ENCODE data around the gene POLR2E. TPM values are rescaled to one million over a fixed set of nuclear protein-coding genes. Genes with fewer than 3 reads are reported as not detected.

Gene POLR2E
- total and polyA plus RNA-seq, 9 of the 15 experiments (the other 6 are each of a cell fraction or from before 2014, with no cell fraction given): 3.4 to 413 (median 244) TPM

- TF ChIP-seq RBM22 (IDR thresholded peaks at IDR 0.05; ENCODE audit: low read depth, low read length, poor library complexity, severe bottlenecking) (peak; percentile 40), ZC3H11A (IDR thresholded peaks at IDR 0.05; ENCODE audit: low read depth, low read length) (no peak), ZNF134 (CRISPR knock-in tag; conservative IDR thresholded peaks at IDR 0.05) (no peak), BRF1 (IDR thresholded peaks at IDR 0.05; ENCODE audit: borderline replicate concordance, extremely low read depth, insufficient read length) (no peak), CBX2 (IDR thresholded peaks at IDR 0.05; ENCODE audit: insufficient read depth, low read length, poor library complexity, severe bottlenecking) (no peak), KDM1A (IDR thresholded peaks at IDR 0.05) (no peak), ELF2 (CRISPR knock-in tag; IDR thresholded peaks at IDR 0.05) (0 out of 2 replicates have a peak, but pooled peaks have one; percentile 44), RBM39 (optimal IDR thresholded peaks at IDR 0.05; ENCODE audit: low read depth, low read length) (no peak), MAZ (CRISPR knock-in tag; conservative IDR thresholded peaks at IDR 0.05 in 1 of 2, IDR thresholded peaks at IDR 0.05 in 1 of 2) (peak in 1 of 2 experiments; percentile 17; a peak in 1 of 4 replicates), E2F4 (CRISPR knock-in tag; IDR thresholded peaks at IDR 0.05; ENCODE audit: low read depth) (no peak), HMGN3 (IDR thresholded peaks at IDR 0.05; ENCODE audit: borderline replicate concordance, extremely low read depth, insufficient read length, low read depth, low read length) (peak; percentile 38), RBM34 (IDR thresholded peaks at IDR 0.05; ENCODE audit: borderline replicate concordance, insufficient read depth, low read length) (no peak), ELK3 (CRISPR knock-in tag; IDR thresholded peaks at IDR 0.05) (no peak), ZNF316 (IDR thresholded peaks at IDR 0.05) (no peak), PATZ1 (CRISPR knock-in tag; IDR thresholded peaks at IDR 0.05; ENCODE audit: borderline replicate concordance) (no peak), RFX7 (CRISPR knock-in tag; IDR thresholded peaks at IDR 0.05) (no peak), ZNF518B (CRISPR knock-in tag; IDR thresholded peaks at IDR 0.05) (no peak), FOS (IDR thresholded peaks at IDR 0.05; ENCODE audit: extremely low read depth, insufficient read length) (no peak), ZNF75A (CRISPR knock-in tag; IDR thresholded peaks at IDR 0.05) (no peak)
Observed at GRCh38 chr19:1131718-1132551, 36.8 kb upstream of the POLR2E start (continued).

All from K562 (cell line).